Activated CD8-positive, alpha-beta memory T cell treated with anti-CD3 and anti-CD28 coated beads, Interleukin-2, amount 50 U/mL, for 24 hours (primary cell): ENCODE data around the gene CAMP.
A peak's percentile ranks its signal among the peaks of the same experiment; 100 is the strongest.

Experiments used
- DNase-seq: peaks from one replicate; pipeline ENCODE4 v3.0.0-alpha.2; 2020; ENCODE audit errors: extremely low read depth

The CAMP gene

GRCh38 chr3:48214225-48214624 lies 9.1 kb upstream of the CAMP start:
- DNase-seq = no peak

DNA sequence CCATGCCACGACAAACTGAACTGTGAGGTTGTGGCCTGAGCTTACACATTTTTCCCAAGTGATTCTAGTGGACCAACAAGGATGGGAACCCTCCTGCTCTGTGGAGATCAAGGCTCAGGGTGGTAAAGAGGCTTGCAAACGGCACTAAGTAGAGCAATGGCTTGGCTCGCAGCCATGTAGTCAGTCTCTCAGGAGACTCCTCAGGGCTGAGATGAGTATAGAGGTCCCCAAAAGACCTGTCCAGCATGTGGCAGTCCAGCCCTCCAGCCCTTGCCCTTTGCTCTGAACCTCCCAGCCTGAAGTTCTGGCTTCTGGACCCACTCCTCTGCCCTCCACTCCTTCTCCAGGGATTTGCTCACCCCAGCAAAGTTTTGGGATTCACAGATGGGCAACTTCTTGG lies 8.3 kb upstream of the CAMP start:
- no peak for DNase-seq

GRCh38 chr3:48215466-48215865 lies 7.8 kb upstream of the CAMP start:
- DNase-seq = no peak

GRCh38 chr3:48215876-48216275 lies 7.4 kb upstream of the CAMP start:
- DNase-seq = no peak

DNA sequence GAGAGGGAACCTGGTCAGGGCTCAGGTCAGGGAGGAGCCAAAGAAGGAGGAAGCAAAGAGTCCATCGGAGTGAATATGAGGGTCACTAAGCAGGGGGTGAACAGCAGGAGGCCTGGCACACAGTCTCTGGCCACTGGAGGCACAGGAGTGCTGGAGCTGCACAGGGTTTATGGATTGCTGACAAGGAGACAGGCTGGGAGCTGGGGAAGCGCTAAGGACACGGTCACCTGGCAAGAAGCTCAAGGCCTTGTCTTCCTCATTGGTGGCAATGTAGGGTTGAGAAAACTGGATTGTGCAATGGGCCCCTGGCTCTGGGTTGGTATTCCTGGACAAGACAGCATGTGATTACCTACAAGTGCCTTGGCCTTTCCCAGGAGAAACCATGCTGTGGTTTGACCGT lies 5.8 kb upstream of the CAMP start:
- no peak for DNase-seq

DNA sequence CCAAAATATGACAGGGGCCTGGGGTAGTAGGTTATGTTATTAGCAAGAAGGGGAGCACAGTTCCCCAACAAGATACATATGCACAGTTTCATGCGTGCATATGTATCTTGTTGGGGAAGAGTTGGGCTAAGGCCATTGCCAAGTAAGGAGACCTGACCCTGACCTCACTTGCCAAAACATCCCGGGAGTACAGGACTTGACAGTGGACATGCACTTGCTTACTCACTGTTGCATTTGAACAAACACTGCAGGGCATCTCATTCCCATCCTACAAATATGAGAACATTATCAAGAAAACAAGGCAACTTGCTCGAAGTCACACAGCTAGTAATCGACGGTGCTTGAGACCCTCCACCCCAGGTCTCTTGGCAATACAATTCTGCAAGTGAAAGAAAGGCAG lies 4.8 kb upstream of the CAMP start:
- DNase-seq = no peak

GRCh38 chr3:48219543-48219942 lies 3.8 kb upstream of the CAMP start:
- no peak for DNase-seq

DNA sequence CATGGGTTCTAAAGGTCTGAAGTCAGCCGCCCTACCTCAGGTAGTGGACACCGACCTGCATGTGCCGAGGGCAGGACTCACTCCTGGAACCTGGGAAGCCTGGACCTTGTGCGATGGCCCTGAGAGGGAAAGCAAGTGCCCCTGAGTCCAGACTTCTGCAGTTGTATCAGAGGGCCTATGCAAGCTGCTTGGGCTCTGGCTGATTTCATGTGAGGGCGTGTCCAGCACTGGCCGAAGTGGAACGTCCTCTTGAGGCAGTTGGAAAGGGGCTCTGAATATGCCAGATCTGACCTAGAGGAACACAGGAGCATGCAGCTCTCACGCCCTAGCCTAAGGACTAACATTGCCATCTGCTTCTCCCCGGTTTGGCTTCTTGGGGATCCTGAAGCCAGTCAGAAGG lies 2.5 kb upstream of the CAMP start:
- no peak for DNase-seq

DNA sequence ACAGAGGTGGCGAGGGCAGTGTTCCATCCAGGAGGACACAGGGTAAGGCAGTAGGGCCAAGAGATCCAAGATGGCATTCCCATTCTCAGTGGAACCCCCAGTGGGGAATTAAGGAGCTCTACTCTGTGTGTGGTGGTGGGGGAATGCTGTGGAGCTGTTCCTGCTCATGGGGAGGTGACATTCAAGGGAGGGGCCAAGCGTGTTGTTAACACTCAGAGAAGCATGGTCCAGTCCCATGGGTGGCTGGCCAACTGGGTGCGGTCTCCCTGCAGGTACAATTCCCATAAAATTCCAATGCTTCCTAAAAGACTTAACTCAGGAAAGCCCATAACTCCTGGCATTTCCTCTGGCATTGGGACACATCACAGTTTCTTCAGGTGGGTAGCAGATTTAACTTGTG lies 2.3 kb downstream of the CAMP start:
- DNase-seq = no peak

DNA sequence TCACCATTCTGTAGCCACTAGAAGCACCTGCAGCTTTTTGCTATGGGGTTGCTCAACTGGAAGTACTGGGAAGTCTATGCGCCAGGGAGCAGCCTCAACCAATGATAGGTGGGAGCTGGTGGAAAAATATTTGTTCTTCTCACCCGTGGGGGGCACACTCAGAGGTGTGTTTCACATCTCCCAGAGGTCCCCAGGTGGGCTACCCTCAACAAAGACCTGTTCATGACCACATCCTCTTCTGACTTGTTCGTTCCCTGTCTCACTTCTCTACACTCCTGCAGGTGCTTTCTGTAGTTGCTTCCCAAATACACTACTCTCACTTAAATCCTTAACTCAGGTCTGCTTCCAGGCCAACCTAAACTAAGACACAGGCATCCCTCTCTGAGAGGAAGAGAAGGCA lies 3.6 kb downstream of the CAMP start:
- no peak for DNase-seq

DNA sequence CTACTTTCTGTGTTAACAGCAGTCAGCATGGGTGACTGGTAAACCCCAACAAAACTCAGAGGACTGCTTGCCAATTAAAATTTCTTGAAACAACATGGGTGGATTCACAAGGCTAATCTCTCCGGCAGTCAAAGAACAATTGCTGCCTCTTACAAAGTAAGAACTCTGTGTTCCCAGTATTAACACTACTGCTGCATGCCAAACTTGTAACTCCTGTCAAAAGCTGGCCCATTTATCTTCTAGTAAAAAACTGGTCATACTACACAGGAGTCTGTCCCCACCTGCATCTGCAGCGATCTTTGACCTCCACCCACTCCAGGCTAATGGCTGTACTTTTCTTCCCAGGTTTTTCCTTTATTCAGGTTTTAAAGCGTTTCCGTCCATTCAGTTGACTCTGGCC lies 8.9 kb downstream of the CAMP start:
- DNase-seq = no peak

GRCh38 chr3:48232734-48233133 lies 9.4 kb downstream of the CAMP start:
- DNase-seq = peak; percentile 15

DNA sequence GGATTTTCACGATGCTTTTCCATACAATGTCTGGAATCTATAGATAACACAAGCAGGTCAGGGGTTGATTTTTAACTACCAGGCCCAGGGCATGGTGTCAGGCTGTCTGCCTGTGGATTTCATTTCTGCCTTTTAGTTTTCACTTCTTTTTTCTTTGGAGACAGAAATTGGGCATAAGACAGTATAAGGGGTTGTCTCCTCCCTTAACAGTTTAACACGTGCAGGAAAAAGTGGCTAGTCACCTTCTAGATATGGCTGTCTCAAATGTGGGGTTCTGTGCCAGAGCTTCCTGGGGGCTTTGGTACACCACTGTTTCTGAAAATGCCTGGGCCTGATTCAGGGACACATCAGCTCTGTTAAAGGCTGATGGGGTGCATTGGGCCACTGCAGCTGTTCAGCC lies 10.2 kb downstream of the CAMP start:
- DNase-seq = no peak

- DNase-seq = no peak
Measured at GRCh38 chr3:48236531-48236930, 13.2 kb downstream of the CAMP start.

- no peak for DNase-seq
Measured at GRCh38 chr3:48238531-48239085, 15.3 kb downstream of the CAMP start.

GRCh38 chr3:48240000-48240963 lies 17.0 kb downstream of the CAMP start:
- DNase-seq = no peak

DNA sequence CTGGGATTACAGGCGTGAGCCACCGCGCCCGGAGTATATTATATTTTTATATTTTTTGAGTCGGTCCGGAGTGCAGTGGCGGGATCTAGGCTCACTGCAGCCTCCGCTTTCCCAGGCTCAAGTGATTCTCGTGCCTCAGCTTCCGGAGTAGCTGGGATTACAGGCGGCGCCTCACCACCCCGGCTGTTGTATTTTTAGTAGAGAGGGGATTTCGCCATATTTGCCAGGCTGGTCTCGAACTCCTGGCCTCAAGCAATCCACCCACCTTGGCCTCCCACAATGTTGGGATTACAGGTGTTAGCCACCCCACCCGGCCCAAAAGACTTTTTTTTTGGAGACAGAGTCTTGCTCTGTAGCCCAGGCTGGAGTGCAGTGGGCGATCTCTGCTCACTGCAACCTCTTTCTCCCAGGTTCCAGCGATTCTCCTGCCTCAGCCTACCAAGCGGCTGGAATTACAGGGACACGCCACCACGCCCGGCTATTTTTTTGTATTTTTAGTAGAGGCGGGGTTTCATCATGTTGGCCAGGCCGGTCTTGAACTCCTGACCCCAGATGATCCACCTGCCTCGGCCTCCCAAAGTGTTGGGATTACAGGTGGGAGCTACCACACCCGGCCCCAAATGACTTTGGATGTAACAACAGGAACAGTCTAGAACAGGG lies 18.6 kb downstream of the CAMP start:
- DNase-seq = no peak

DNA sequence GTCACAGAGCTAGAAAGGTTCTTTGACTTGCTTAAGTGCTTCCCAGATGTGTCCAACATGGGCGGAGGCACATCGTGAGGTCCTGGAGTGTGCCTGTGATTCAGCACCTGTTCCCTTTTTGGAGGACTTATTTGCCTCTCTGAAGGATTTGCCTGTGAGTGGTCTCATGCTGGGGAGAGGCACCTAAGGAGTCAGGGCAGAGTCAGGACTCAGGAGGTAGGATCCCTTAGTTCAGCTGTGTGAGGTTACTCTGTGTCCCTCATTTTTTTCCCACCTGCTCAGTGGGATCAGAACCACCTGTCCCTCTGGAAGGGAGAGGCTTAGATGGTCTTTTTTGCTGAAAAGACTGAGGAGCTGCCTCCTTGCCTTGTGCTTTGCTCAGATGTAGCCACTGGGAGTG lies 20.6 kb downstream of the CAMP start:
- DNase-seq = no peak

GRCh38 chr3:48244461-48244860 lies 21.2 kb downstream of the CAMP start:
- DNase-seq = no peak

DNA sequence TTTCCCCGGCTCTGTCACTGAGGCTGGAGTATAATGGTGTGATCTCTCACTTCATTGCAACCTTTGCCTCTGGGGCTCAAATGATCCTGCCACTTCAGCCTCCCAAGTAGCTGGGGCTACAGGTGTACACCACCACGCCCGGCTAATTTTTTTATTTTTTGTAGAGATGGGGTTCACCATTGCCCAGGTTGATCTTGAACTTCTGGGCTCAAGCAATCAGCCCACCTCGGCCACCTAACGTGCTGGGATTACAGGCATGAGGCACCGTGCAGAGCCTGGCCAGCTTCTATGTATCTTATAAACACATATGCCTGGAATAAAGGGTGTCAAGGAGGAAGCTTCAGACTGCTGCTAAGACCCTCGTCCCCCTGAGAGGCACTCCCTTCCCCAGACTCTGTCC lies 21.8 kb downstream of the CAMP start:
- no peak for DNase-seq

DNA sequence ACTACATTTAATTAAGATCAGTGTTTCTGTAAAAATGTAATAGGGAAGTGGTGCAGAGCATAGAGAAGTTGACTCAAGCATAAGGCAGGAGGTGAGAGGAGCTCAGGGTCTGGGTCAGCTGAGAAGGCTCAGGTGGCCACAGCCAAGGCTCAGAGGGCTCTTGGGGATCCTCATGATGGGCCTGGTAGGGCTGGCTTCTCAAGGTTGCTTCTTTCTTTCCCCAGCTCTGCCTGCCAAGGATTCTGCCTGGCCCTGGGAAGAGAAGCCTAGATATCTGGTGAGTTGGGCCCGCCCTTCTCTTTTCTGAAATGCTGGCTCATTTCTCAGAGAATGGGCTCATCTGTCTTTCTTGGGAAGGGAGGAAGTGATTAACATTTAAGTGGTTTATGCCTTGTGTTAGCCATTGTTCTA lies 24.1 kb downstream of the CAMP start:
- no peak for DNase-seq

GRCh38 chr3:48248095-48248850 lies 25.0 kb downstream of the CAMP start:
- no peak for DNase-seq
